ENCODE data around the gene NAIF1.

DNA sequence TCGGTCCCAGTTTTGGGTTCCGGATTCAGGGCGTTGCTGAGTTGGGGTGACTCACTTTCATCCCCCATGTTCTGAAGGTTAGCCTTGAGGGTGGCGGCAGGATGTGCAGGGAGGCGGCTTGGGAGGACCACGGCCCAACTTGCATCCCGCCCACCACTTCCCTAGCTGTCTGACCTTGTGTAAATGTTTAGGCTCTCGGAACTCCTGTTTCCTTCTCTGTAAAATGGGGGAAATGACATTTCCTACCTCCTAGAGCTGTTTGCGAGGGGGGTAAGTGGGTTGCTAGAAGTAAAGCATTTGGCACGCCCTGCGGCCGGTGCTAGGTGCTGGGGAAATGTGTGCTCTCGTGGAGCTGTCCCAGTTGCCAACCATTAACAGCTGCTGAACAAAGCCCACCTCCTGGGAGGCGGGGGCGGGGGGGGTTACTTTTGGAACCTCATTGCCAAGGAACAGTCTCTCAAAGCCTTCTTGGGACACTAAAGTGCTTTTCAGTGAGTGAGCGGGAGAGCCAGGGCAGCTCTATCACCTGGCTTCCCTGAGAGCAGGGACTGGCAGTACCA, 32.9 kb upstream of the NAIF1 start:
- TF ChIP-seq, protein P1, sequence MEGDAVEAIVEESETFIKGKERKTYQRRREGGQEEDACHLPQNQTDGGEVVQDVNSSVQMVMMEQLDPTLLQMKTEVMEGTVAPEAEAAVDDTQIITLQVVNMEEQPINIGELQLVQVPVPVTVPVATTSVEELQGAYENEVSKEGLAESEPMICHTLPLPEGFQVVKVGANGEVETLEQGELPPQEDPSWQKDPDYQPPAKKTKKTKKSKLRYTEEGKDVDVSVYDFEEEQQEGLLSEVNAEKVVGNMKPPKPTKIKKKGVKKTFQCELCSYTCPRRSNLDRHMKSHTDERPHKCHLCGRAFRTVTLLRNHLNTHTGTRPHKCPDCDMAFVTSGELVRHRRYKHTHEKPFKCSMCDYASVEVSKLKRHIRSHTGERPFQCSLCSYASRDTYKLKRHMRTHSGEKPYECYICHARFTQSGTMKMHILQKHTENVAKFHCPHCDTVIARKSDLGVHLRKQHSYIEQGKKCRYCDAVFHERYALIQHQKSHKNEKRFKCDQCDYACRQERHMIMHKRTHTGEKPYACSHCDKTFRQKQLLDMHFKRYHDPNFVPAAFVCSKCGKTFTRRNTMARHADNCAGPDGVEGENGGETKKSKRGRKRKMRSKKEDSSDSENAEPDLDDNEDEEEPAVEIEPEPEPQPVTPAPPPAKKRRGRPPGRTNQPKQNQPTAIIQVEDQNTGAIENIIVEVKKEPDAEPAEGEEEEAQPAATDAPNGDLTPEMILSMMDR (IDR thresholded peaks at IDR 0.05 in 4 of 5, conservative IDR thresholded peaks at IDR 0.05 in 1 of 5) = no peak
- no peak for TF ChIP-seq POLR2A (IDR thresholded peaks at IDR 0.05)
